Esophagus muscularis mucosa (tissue), 3 donors: ENCODE data around the gene EIF3L.

Source experiments
- CTCF ChIP-seq, 3 experiments: fragments of 200-600 bp in 2 of 3; fragments of 450-650 bp in 1 of 3; sonication (generic) in 2 of 3; IDR thresholded peaks; one replicate each; pipeline ENCODE4 v1.5.1; 2017 to 2019; ENCODE audit warnings: antibody characterized with exemption in 3 of 3, mild to moderate bottlenecking in 2 of 3, moderate library complexity in 1 of 3
- EP300 ChIP-seq: sonication (generic); formaldehyde crosslinking; IDR thresholded peaks from one replicate; pipeline ENCODE4 v1.6.1; 2017; ENCODE audit warnings: antibody characterized with exemption

GRCh38 chr22:37865510-37865909, 16.3 kb downstream of the EIF3L start:
- TF ChIP-seq CTCF (IDR thresholded peaks at IDR 0.05) (no peak), EP300 (no peak)
